Stimulated activated CD8-positive, alpha-beta memory T cell treated with anti-CD3 and anti-CD28 coated beads, Interleukin-12 subunit alpha, Interleukin-12 subunit beta, amount 100 ng/mL, for 24 hours (primary cell): Measurements from ENCODE around the gene SHQ1.

ENCODE experiments used
- DNase-seq: peaks from one replicate; pipeline ENCODE4 v3.0.0-alpha.2; 2020; ENCODE audit errors: extremely low read depth

The SHQ1 gene

GRCh38 chr3:72848703-72849081, 447 bp upstream of the SHQ1 start:
- no peak for DNase-seq

GRCh38 chr3:72847282-72847681, 963 bp downstream of the SHQ1 start:
- no peak for DNase-seq

GRCh38 chr3:72846166-72846565, 2.1 kb downstream of the SHQ1 start:
- DNase-seq: no peak

- DNase-seq: no peak
Measured at GRCh38 chr3:72844436-72844993, 3.7 kb downstream of the SHQ1 start.

GRCh38 chr3:72839057-72839456, 9.2 kb downstream of the SHQ1 start:
- DNase-seq: no peak

GRCh38 chr3:72836923-72837322, 11.3 kb downstream of the SHQ1 start:
- DNase-seq: no peak

- DNase-seq: no peak
Measured at GRCh38 chr3:72836416-72836815, 11.8 kb downstream of the SHQ1 start.

- DNase-seq: no peak
Measured at GRCh38 chr3:72830452-72831223, 17.6 kb downstream of the SHQ1 start.

- DNase-seq: no peak
Measured at GRCh38 chr3:72829701-72830100, 18.5 kb downstream of the SHQ1 start.

GRCh38 chr3:72821161-72821781, 27.0 kb downstream of the SHQ1 start:
- no peak for DNase-seq

- DNase-seq: no peak
Measured at GRCh38 chr3:72820415-72820814, 27.8 kb downstream of the SHQ1 start.

GRCh38 chr3:72818905-72819304, 29.3 kb downstream of the SHQ1 start:
- no peak for DNase-seq

GRCh38 chr3:72818092-72818773, 30.0 kb downstream of the SHQ1 start:
- DNase-seq: no peak

GRCh38 chr3:72816862-72817355, 31.3 kb downstream of the SHQ1 start:
- no peak for DNase-seq

GRCh38 chr3:72814308-72814707, 33.9 kb downstream of the SHQ1 start:
- no peak for DNase-seq

- no peak for DNase-seq
Measured at GRCh38 chr3:72812201-72812600, 36.0 kb downstream of the SHQ1 start.

- no peak for DNase-seq
Measured at GRCh38 chr3:72811571-72811970, 36.7 kb downstream of the SHQ1 start.

- DNase-seq: no peak
Measured at GRCh38 chr3:72810659-72811434, 37.4 kb downstream of the SHQ1 start.

- DNase-seq: no peak
Measured at GRCh38 chr3:72810063-72810462, 38.2 kb downstream of the SHQ1 start.

- DNase-seq: no peak
Measured at GRCh38 chr3:72804361-72804760, 43.9 kb downstream of the SHQ1 start.

GRCh38 chr3:72803573-72803972, 44.7 kb downstream of the SHQ1 start:
- DNase-seq: no peak

- DNase-seq: no peak
Measured at GRCh38 chr3:72802001-72802400, 46.2 kb downstream of the SHQ1 start.
